ENCODE measurements around the gene MIOS. TPM values are rescaled to one million over a fixed set of nuclear protein-coding genes. Genes with fewer than 3 reads are reported as not detected.

MIOS gene
- total and polyA plus RNA-seq, 9 of the 15 experiments (the other 6 are each of a cell fraction or from before 2014, with no cell fraction given) = 7.8 to 47.8 (median 30.6) TPM

GRCh38 chr7:7550663-7551062, 16.0 kb upstream of the MIOS start:
- H3K27ac ChIP-seq (ENCODE audit: extremely low read depth, low read depth, low read length) = no peak overlapping the region
- H3K9me3 ChIP-seq (replicated peaks; ENCODE audit: control insufficient read depth, insufficient read depth, low read depth, low read length) = no peaks in the 10 kb centered on the region
- TF ChIP-seq NFIC (IDR thresholded peaks at IDR 0.05) (no peak), DNMT1 (IDR thresholded peaks at IDR 0.05) (no peak), ZNF583 (CRISPR knock-in tag; IDR thresholded peaks at IDR 0.05) (no peak), FOXP1 (CRISPR knock-in tag; IDR thresholded peaks at IDR 0.05) (no peak), THRA (IDR thresholded peaks at IDR 0.05) (no peak), TRIM28 (IDR thresholded peaks at IDR 0.05) (no peak), ELF4 (CRISPR knock-in tag; IDR thresholded peaks at IDR 0.05) (no peak), WHSC1 (IDR thresholded peaks at IDR 0.05; ENCODE audit: low read length) (no peak), ZNF699 (CRISPR knock-in tag; IDR thresholded peaks at IDR 0.05; ENCODE audit: insufficient replicate concordance) (no peak), RBM17 (IDR thresholded peaks at IDR 0.05; ENCODE audit: borderline replicate concordance, low read depth, low read length) (no peak)
- TF ChIP-seq, protein P1, sequence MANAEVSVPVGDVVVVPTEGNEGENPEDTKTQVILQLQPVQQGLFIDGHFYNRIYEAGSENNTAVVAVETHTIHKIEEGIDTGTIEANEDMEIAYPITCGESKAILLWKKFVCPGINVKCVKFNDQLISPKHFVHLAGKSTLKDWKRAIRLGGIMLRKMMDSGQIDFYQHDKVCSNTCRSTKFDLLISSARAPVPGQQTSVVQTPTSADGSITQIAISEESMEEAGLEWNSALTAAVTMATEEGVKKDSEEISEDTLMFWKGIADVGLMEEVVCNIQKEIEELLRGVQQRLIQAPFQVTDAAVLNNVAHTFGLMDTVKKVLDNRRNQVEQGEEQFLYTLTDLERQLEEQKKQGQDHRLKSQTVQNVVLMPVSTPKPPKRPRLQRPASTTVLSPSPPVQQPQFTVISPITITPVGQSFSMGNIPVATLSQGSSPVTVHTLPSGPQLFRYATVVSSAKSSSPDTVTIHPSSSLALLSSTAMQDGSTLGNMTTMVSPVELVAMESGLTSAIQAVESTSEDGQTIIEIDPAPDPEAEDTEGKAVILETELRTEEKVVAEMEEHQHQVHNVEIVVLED (CRISPR knock-in tag; IDR thresholded peaks at IDR 0.05) = no peak
- no TSS peak for BruUV-seq (replicated peaks)
- H3K27me3 ChIP-seq (ENCODE audit: control insufficient read depth in 2 of 2, insufficient read depth in 2 of 2, low read length in 2 of 2) = no peaks in the 10 kb centered on the region; a peak in 1 of 5 replicates
- CTCF ChIA-PET (ENCODE audit: low intra/inter-chr PET ratio) = no interaction called here
- H3K9ac ChIP-seq (ENCODE audit: insufficient read depth in 1 of 2, low read depth in 2 of 2, low read length in 2 of 2) = no peak overlapping the region
- FAIRE-seq (no peak), DNase-seq (ENCODE audit: extremely low read depth in 1 of 4, low spot score in 3 of 4) (no peak), ATAC-seq (no peak)
- WGBS (ENCODE audit: insufficient coverage, low coverage, missing lambda C conversion rate) = 16% methylated on average over 3 of the region's 3 CpGs
- H2AFZ ChIP-seq (ENCODE audit: low read depth, low read length) = no peak overlapping the region
- H3K9me1 ChIP-seq (ENCODE audit: control insufficient read depth, insufficient read depth, low read length) = no peaks in the 10 kb centered on the region
- POLR2A ChIA-PET = interaction anchor here (2.0 kb wide), 1 partner anchor 14 kb away, joined by 5 read pairs; no protein-coding TSS in a partner anchor
- no peaks in the 10 kb centered on the region for H3K79me2 ChIP-seq (ENCODE audit: control insufficient read depth, insufficient read depth, low read length)
- H3K4me1 ChIP-seq (replicated peaks in 1 of 2; ENCODE audit: control insufficient read depth in 2 of 2, insufficient read depth in 2 of 2, low read length in 2 of 2) = peaks cover 0 to 4% of the 10 kb centered on the region in 2 experiments; a peak in 1 of 5 replicates
- in situ Hi-C loops (cut with MboI) (no loop called here), intact Hi-C loops (cut with micrococcal nuclease) (no loop called here)
- no peak overlapping the region for H3K4me3 ChIP-seq
- no peak overlapping the region for H3K4me2 ChIP-seq (ENCODE audit: insufficient read depth, low read length)
- 0 out of 2 replicates have a peak, but pooled peaks cover 4% of the 10 kb centered on the region for H4K20me1 ChIP-seq (replicated peaks; ENCODE audit: control insufficient read depth, insufficient read depth, low read length)
- no peaks in the 10 kb centered on the region for H3K36me3 ChIP-seq (ENCODE audit: control insufficient read depth, insufficient read depth, low read length)

Data from K562 (cell line).